NK-92 treated with Interleukin-12 subunit alpha and Interleukin-12 subunit beta, amount 100 ng/mL, for 24 hours (cell line): Measurements from ENCODE around the gene GPR141.

Source experiments
- DNase-seq: peaks from one replicate; lab custom pipeline; 2025; lab: John Stamatoyannopoulos, UW

The GPR141 gene

DNA sequence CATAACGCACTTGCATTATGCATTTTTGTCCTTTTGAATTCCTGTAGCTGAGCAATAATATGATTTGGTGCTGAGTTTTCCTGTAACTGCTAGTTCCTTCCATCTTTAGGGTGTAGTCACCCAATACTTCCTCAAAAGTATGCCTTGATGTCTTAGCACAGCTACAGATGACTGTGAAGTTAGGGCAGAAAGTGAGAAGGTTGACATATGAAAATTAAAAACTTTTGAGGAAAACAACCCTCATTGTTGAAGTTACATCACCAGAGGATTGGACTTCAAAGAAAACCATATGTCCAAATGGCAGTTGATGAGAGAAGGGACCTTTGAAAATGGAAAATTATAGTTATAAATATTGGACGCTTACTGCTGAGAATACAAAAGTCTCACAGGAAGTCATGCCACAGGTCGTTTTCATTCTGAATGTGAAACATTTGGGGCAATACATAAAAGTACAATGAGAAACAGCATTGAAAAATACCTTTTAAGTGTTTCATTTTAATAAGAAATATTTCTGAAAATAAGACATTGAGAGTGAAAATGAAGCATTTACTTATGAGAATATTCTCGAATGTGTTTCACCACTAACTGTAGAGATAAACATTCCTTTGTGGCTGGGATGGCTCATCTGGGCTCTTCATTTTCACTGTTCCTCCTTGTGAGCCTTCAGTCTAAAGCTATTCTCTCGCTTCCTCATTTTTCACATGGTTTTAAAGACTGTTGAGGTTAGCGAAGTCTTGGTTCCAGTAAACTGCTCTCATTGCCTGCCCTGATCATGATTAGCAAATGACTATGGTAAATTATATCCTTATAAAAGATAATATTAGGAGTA is 103.4 kb downstream of the GPR141 start:
- DNase-seq = no peak
